ENCODE data around the gene ZNF491. TPM values are rescaled to one million over a fixed set of nuclear protein-coding genes. Genes with fewer than 3 reads are reported as not detected.

The ZNF491 gene
- total and polyA plus RNA-seq, 9 of the 15 experiments (the other 6 are each of a cell fraction or from before 2014, with no cell fraction given) = 0.19 to 0.95 (median 0.39) TPM; not detected in 1

DNA sequence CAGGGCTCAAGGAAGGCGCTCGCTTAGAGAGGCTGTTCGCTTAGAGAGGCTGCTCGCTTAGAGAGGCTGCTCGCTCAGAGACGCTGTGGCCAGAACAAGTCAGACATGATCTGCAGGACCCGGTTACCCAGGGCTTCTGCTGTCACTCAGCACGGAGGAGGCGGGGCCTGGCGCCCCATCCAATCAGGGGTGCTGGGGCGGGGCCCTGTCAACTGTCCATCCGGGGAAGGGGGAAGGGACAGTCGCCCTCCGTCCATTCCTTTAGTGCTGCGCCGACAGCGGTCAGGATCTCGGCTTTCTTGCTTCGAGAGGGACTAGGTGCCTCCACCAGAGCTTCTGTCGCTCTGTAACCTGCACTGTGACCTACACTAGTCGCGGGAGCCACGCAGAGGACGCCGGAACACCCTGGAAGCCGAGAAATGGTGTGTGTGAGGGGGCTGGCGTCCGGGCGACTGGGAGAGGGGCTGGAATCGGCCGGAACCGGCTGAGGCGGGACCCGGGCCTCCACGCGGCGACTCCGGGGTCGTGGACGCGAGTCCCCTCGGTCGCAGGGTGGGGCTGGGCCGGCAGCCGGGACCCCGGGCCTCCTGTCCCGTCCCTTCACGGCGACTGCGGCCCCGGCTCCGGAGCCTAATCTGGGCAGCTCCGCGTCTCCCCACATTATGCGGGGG, 15.8 kb downstream of the ZNF491 start, which contains the start of gene ZNF440 (continued):
- TF ChIP-seq ZNF175 (CRISPR knock-in tag; IDR thresholded peaks at IDR 0.05; ENCODE audit: low read depth) (no peak), TCF7L2 (IDR thresholded peaks at IDR 0.05; ENCODE audit: low read depth, low read length) (no peak), KDM4B (IDR thresholded peaks at IDR 0.05; ENCODE audit: borderline replicate concordance in 2 of 2, low read depth in 1 of 2) (no peak), ETV6 (IDR thresholded peaks at IDR 0.05; ENCODE audit: borderline replicate concordance in 1 of 2, low read depth in 2 of 2, low read length in 1 of 2) (no peak), ETV6 (CRISPR knock-in tag; IDR thresholded peaks at IDR 0.05; ENCODE audit: borderline replicate concordance) (no peak), GTF2F1 (IDR thresholded peaks at IDR 0.05; ENCODE audit: low read depth, low read length) (no peak), ZBTB8A (IDR thresholded peaks at IDR 0.05; ENCODE audit: partially characterized antibody) (no peak), CC2D1A (IDR thresholded peaks at IDR 0.05) (no peak), CREM (IDR thresholded peaks at IDR 0.05; ENCODE audit: low read depth) (peak; percentile 76), SRSF1 (IDR thresholded peaks at IDR 0.05; ENCODE audit: low read depth, low read length) (no peak), SRF (CRISPR knock-in tag; IDR thresholded peaks at IDR 0.05) (no peak; a peak in 1 of 4 replicates), HLTF (IDR thresholded peaks at IDR 0.05) (no peak)
- TF ChIP-seq, protein P1, sequence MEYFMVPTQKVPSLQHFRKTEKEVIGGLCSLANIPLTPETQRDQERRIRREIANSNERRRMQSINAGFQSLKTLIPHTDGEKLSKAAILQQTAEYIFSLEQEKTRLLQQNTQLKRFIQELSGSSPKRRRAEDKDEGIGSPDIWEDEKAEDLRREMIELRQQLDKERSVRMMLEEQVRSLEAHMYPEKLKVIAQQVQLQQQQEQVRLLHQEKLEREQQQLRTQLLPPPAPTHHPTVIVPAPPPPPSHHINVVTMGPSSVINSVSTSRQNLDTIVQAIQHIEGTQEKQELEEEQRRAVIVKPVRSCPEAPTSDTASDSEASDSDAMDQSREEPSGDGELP (CRISPR knock-in tag; IDR thresholded peaks at IDR 0.05; ENCODE audit: borderline replicate concordance) = peak; percentile 55
- TF ChIP-seq, protein P2, sequence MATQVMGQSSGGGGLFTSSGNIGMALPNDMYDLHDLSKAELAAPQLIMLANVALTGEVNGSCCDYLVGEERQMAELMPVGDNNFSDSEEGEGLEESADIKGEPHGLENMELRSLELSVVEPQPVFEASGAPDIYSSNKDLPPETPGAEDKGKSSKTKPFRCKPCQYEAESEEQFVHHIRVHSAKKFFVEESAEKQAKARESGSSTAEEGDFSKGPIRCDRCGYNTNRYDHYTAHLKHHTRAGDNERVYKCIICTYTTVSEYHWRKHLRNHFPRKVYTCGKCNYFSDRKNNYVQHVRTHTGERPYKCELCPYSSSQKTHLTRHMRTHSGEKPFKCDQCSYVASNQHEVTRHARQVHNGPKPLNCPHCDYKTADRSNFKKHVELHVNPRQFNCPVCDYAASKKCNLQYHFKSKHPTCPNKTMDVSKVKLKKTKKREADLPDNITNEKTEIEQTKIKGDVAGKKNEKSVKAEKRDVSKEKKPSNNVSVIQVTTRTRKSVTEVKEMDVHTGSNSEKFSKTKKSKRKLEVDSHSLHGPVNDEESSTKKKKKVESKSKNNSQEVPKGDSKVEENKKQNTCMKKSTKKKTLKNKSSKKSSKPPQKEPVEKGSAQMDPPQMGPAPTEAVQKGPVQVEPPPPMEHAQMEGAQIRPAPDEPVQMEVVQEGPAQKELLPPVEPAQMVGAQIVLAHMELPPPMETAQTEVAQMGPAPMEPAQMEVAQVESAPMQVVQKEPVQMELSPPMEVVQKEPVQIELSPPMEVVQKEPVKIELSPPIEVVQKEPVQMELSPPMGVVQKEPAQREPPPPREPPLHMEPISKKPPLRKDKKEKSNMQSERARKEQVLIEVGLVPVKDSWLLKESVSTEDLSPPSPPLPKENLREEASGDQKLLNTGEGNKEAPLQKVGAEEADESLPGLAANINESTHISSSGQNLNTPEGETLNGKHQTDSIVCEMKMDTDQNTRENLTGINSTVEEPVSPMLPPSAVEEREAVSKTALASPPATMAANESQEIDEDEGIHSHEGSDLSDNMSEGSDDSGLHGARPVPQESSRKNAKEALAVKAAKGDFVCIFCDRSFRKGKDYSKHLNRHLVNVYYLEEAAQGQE (IDR thresholded peaks at IDR 0.05; ENCODE audit: borderline replicate concordance) = peak; percentile 56
- TF ChIP-seq, protein P2 (CRISPR knock-in tag; IDR thresholded peaks at IDR 0.05; ENCODE audit: low read depth) = 0 out of 2 replicates have a peak, but pooled peaks have one; percentile 54

Measured in K562 (cell line).